Measurements from ENCODE around the gene CARHSP1. TPM values are rescaled to one million over a fixed set of nuclear protein-coding genes. Genes with fewer than 3 reads are reported as not detected.
"Not testable (repeated sequence)": the region's sequence is repeated elsewhere in the genome, so short reads cannot be mapped to it uniquely, and the experiment has no call there.

CARHSP1 gene
- 100 to 1,000 TPM; 209 to 217 TPM for total RNA-seq

GRCh38 chr16:8868416-8869211, at the start of gene CARHSP1:
TSS of gene CARHSP1 (minus strand) at chr16:8869006. CDS start at chr16:8859328, 9,678 bp downstream.
- H3K27me3 Mint-ChIP-seq (ENCODE audit: low read depth) = no peaks in the 10 kb centered on the region
- peak within 1 kb of the TSS; percentile 94 for H3K27ac Mint-ChIP-seq
- peaks cover 57% of the 10 kb centered on the region for H3K4me1 Mint-ChIP-seq (ENCODE audit: low read depth)
- H3K9me3 Mint-ChIP-seq (ENCODE audit: insufficient read depth) = no peaks in the 10 kb centered on the region
- peaks cover 37% of the 10 kb centered on the region for H3K36me3 Mint-ChIP-seq (ENCODE audit: low read depth)
- peak within 1 kb of the TSS; percentile 93 for H3K4me3 Mint-ChIP-seq
- ATAC-seq (peak; percentile 83), DNase-seq (peak; percentile 91)
- ChIA-PET CTCF (interaction anchor here (0.8 to 3.2 kb wide), 9 partner anchors 10 to 301 kb away, joined by 3 to 25 read pairs (median 4); partner anchors contain the start of genes HAPSTR1 and TMEM186), POLR2A (interaction anchor here (0.6 to 2.8 kb wide), 29 partner anchors 9 to 301 kb away, joined by 3 to 35 read pairs (median 4); partner anchors contain the start of genes HAPSTR1, PMM2 and TMEM186)

GRCh38 chr16:8917336-8917735, 48.5 kb upstream of the CARHSP1 start:
- H3K27ac Mint-ChIP-seq; ATAC-seq; DNase-seq; H3K9me3 Mint-ChIP-seq (ENCODE audit: insufficient read depth); POLR2A ChIA-PET; H3K27me3 Mint-ChIP-seq (ENCODE audit: low read depth); H3K4me3 Mint-ChIP-seq: not testable (repeated sequence)
- H3K36me3 Mint-ChIP-seq (ENCODE audit: low read depth) = peaks cover 87% of the 10 kb centered on the region
- H3K4me1 Mint-ChIP-seq (ENCODE audit: low read depth) = peaks cover 63% of the 10 kb centered on the region
- CTCF ChIA-PET = interaction anchor here (1.1 to 3.8 kb wide), 3 partner anchors 19 to 31 kb away, joined by 3 to 24 read pairs (median 15); no protein-coding TSS in a partner anchor

DNA sequence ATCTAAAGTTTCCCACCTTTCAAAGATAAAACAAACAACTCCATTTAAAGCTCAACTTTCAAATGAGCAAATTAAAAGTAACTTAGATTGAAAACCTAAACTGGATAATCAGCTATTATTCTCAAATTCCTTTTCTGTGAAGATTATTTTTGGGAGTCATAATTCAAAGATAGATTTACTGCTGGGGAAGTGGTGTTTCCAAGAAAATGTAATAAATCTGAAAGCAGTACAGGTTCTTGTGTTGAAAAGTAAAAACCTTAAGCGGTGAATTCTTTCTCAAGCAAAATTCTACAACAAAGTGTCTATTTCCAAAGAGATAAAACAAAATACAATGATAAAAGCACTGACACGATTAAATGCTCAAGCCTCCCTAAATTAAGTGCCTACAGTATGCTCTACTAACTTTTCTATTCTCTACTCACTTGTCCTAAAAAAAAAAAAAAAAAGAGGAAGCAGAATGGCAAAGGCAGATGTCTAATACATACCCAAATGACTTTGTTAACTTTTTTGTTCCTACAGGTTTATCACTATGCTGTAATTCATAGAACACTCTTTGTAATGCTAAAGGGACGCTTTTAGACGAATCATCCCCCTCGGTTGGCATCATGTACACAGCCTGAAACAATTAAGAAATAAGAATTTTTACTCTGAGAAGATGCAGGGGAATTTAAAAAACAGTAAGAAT, 47.9 kb upstream of the CARHSP1 start:
- H3K9me3 Mint-ChIP-seq (ENCODE audit: insufficient read depth) = no peaks in the 10 kb centered on the region
- POLR2A ChIA-PET = no interaction called here
- H3K36me3 Mint-ChIP-seq (ENCODE audit: low read depth) = peaks cover 83% of the 10 kb centered on the region
- peaks cover 69% of the 10 kb centered on the region for H3K4me1 Mint-ChIP-seq (ENCODE audit: low read depth)
- CTCF ChIA-PET = interaction anchor here (0.7 to 1.8 kb wide), 5 partner anchors 20 to 92 kb away, joined by 3 to 15 read pairs (median 3); no protein-coding TSS in a partner anchor
- DNase-seq (no peak), ATAC-seq (no peak)
- H3K27ac Mint-ChIP-seq = peak overlapping the region; percentile 6
- H3K27me3 Mint-ChIP-seq (ENCODE audit: low read depth) = no peaks in the 10 kb centered on the region
- no peak overlapping the region for H3K4me3 Mint-ChIP-seq

- ATAC-seq (no peak), DNase-seq (no peak)
- Mint-ChIP-seq H3K9me3 (ENCODE audit: insufficient read depth) (no peaks in the 10 kb centered on the region), H3K4me1 (ENCODE audit: low read depth) (peaks cover 70% of the 10 kb centered on the region), H3K36me3 (ENCODE audit: low read depth) (peaks cover 83% of the 10 kb centered on the region), H3K27ac (no peak overlapping the region), H3K4me3 (no peak overlapping the region), H3K27me3 (ENCODE audit: low read depth) (no peaks in the 10 kb centered on the region)
- CTCF ChIA-PET = interaction anchor here (1.3 to 3.5 kb wide), 4 partner anchors 20 to 93 kb away, joined by 3 to 22 read pairs (median 10); no protein-coding TSS in a partner anchor
- POLR2A ChIA-PET = no interaction called here
Measured at GRCh38 chr16:8915722-8916301, 47.0 kb upstream of the CARHSP1 start.

GRCh38 chr16:8914098-8914497, 45.3 kb upstream of the CARHSP1 start:
- H3K27me3 Mint-ChIP-seq (ENCODE audit: low read depth) = no peaks in the 10 kb centered on the region
- DNase-seq = no peak
- H3K4me3 Mint-ChIP-seq = no peak overlapping the region
- no peak for ATAC-seq
- no peaks in the 10 kb centered on the region for H3K9me3 Mint-ChIP-seq (ENCODE audit: insufficient read depth)
- CTCF ChIA-PET = interaction anchor here (1.5 to 3.5 kb wide), 2 partner anchors 20 to 22 kb away, joined by 3 to 22 read pairs; no protein-coding TSS in a partner anchor
- peak overlapping the region; percentile 46 for H3K27ac Mint-ChIP-seq
- peaks cover 73% of the 10 kb centered on the region for H3K36me3 Mint-ChIP-seq (ENCODE audit: low read depth)
- POLR2A ChIA-PET = no interaction called here
- H3K4me1 Mint-ChIP-seq (ENCODE audit: low read depth) = peaks cover 60% of the 10 kb centered on the region

- ChIA-PET CTCF (interaction anchor here (3.5 kb wide), 1 partner anchor 23 kb away, joined by 22 read pairs; no protein-coding TSS in a partner anchor), POLR2A (no interaction called here)
- no peak overlapping the region for H3K4me3 Mint-ChIP-seq
- H3K4me1 Mint-ChIP-seq (ENCODE audit: low read depth) = peaks cover 66% of the 10 kb centered on the region
- ATAC-seq = no peak
- DNase-seq = no peak
- peaks cover 72% of the 10 kb centered on the region for H3K36me3 Mint-ChIP-seq (ENCODE audit: low read depth)
- no peaks in the 10 kb centered on the region for H3K9me3 Mint-ChIP-seq (ENCODE audit: insufficient read depth)
- no peaks in the 10 kb centered on the region for H3K27me3 Mint-ChIP-seq (ENCODE audit: low read depth)
- H3K27ac Mint-ChIP-seq = peak overlapping the region; percentile 10
Measured at GRCh38 chr16:8912793-8913192, 44.0 kb upstream of the CARHSP1 start.

DNA sequence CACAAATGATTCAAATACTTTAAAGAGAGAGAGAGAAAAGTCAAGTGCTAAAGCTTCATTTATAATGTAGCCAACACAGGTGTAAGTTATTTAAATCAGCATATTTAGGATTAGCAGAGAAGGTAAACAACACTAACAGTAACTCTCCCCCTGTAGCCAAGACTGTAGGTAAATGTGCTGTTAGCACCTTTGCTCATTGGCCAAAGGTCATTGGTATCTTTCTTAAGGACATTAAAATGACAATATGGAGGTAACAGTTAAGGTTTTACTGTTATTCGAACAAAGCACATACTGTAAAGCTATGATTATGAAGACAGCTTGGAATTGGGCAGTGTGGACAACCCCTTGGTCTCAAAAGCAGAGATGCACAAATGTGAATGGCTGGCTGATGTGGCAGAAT, 42.0 kb upstream of the CARHSP1 start:
- ChIA-PET CTCF (interaction anchor here (1.1 to 2.1 kb wide), 3 partner anchors 26 to 98 kb away, joined by 3 to 10 read pairs (median 5); no protein-coding TSS in a partner anchor), POLR2A (no interaction called here)
- H3K4me1 Mint-ChIP-seq (ENCODE audit: low read depth) = peaks cover 52% of the 10 kb centered on the region
- H3K4me3 Mint-ChIP-seq = no peak overlapping the region
- no peak for ATAC-seq
- H3K9me3 Mint-ChIP-seq (ENCODE audit: insufficient read depth) = no peaks in the 10 kb centered on the region
- peak overlapping the region; percentile 52 for H3K27ac Mint-ChIP-seq
- H3K27me3 Mint-ChIP-seq (ENCODE audit: low read depth) = no peaks in the 10 kb centered on the region
- no peak for DNase-seq
- H3K36me3 Mint-ChIP-seq (ENCODE audit: low read depth) = peaks cover 71% of the 10 kb centered on the region

GRCh38 chr16:8908810-8909468, 40.1 kb upstream of the CARHSP1 start:
- peak; percentile 49 for ATAC-seq
- ChIA-PET CTCF (interaction anchor here (1.0 to 4.1 kb wide), 3 partner anchors 13 to 100 kb away, joined by 3 to 30 read pairs (median 9); no protein-coding TSS in a partner anchor), POLR2A (no interaction called here)
- Mint-ChIP-seq H3K4me1 (ENCODE audit: low read depth) (peaks cover 40% of the 10 kb centered on the region), H3K36me3 (ENCODE audit: low read depth) (peaks cover 71% of the 10 kb centered on the region), H3K9me3 (ENCODE audit: insufficient read depth) (no peaks in the 10 kb centered on the region), H3K27ac (peak overlapping the region; percentile 23), H3K27me3 (ENCODE audit: low read depth) (no peaks in the 10 kb centered on the region), H3K4me3 (no peak overlapping the region)
- no peak for DNase-seq

DNA sequence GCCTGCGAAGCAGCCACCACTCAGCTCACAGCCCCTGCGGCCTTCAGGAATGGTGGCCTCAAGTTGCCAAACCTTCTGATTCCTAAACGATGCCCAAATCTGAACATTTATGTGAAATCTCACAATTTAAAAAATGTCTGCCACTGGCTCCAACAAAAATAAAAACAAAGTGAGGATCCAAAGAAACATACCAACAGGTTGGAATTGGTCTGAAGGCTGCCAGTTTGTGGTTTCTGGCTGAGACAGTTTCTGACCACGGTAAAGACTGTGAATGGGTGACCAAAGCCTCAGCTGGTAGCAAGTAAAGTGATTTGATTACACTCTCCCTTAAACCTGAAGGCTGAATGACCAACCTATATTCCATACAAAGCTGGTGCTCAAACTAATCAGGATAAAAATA, 38.3 kb upstream of the CARHSP1 start:
- POLR2A ChIA-PET = no interaction called here
- Mint-ChIP-seq H3K9me3 (ENCODE audit: insufficient read depth) (no peaks in the 10 kb centered on the region), H3K27ac (no peak overlapping the region), H3K4me3 (no peak overlapping the region), H3K27me3 (ENCODE audit: low read depth) (no peaks in the 10 kb centered on the region), H3K36me3 (ENCODE audit: low read depth) (peaks cover 76% of the 10 kb centered on the region), H3K4me1 (ENCODE audit: low read depth) (peaks cover 31% of the 10 kb centered on the region)
- DNase-seq = no peak
- ATAC-seq = no peak
- CTCF ChIA-PET = interaction anchor here (2.3 to 4.1 kb wide), 2 partner anchors 29 to 102 kb away, joined by 9 to 30 read pairs; no protein-coding TSS in a partner anchor

GRCh38 chr16:8905795-8906591, 37.2 kb upstream of the CARHSP1 start:
- Mint-ChIP-seq H3K27me3 (ENCODE audit: low read depth) (no peaks in the 10 kb centered on the region), H3K4me3 (no peak overlapping the region), H3K9me3 (ENCODE audit: insufficient read depth) (no peaks in the 10 kb centered on the region), H3K27ac (no peak overlapping the region), H3K4me1 (ENCODE audit: low read depth) (peaks cover 20% of the 10 kb centered on the region), H3K36me3 (ENCODE audit: low read depth) (peaks cover 79% of the 10 kb centered on the region)
- ATAC-seq (no peak), DNase-seq (no peak)
- ChIA-PET POLR2A (no interaction called here), CTCF (interaction anchor here (1.0 to 4.1 kb wide), 3 partner anchors 25 to 103 kb away, joined by 3 to 30 read pairs (median 6); no protein-coding TSS in a partner anchor)
